Measurements from ENCODE around the gene STK4.

- TF ChIP-seq POLR2AphosphoS5 (IDR thresholded peaks at IDR 0.05; ENCODE audit: low read depth, low read length) (no peak), POLR2A (IDR thresholded peaks at IDR 0.05; ENCODE audit: low read depth, low read length) (no peak), TAF1 (IDR thresholded peaks at IDR 0.05; ENCODE audit: low read depth, low read length) (no peak), SPI1 (IDR thresholded peaks at IDR 0.05; ENCODE audit: low read depth, low read length) (no peak), PAX5 (IDR thresholded peaks at IDR 0.05; ENCODE audit: insufficient read depth, low read length, severe bottlenecking) (no peak), POU2F2 (IDR thresholded peaks at IDR 0.05; ENCODE audit: low read depth, low read length) (no peak)
Measured at GRCh38 chr20:45053430-45054351, 87.4 kb downstream of the STK4 start.
